ENCODE data around the gene TULP4.

- TF ChIP-seq CTCF (IDR thresholded peaks at IDR 0.05 in 8 of 11, conservative IDR thresholded peaks at IDR 0.05 in 3 of 11) (no peak), POLR2AphosphoS5 (IDR thresholded peaks at IDR 0.05) (no peak)
Observed at GRCh38 chr6:158314737-158315136, 2.5 kb downstream of the TULP4 start.
